ENCODE results near the gene FIBCD1. TPM values are rescaled to one million over a fixed set of nuclear protein-coding genes. Genes with fewer than 3 reads are reported as not detected.

FIBCD1 gene
- total RNA-seq, 1 donor, result 5.1 TPM

GRCh38 chr9:130952065-130952762, 13.2 kb upstream of the FIBCD1 start:
- H2AFZ ChIP-seq (ENCODE audit: low read length), result no peak overlapping the region
- H4K20me1 ChIP-seq (ENCODE audit: insufficient read depth, low read length), result no peaks in the 10 kb centered on the region
- no peak overlapping the region for H3K4me3 ChIP-seq (ENCODE audit: insufficient read depth, low read length)
- H3K27me3 ChIP-seq (ENCODE audit: insufficient read depth, low read length), result peaks cover 29% of the 10 kb centered on the region
- H3K27ac ChIP-seq (ENCODE audit: low read depth, low read length), result no peak overlapping the region
- no peaks in the 10 kb centered on the region for H3K36me3 ChIP-seq (ENCODE audit: insufficient read depth, low read length)
- DNase-seq (ENCODE audit: insufficient read length, low spot score, missing footprints), result peak; percentile 27
- no peak overlapping the region for H3K4me2 ChIP-seq (ENCODE audit: insufficient read depth, low read length)
- H3K79me2 ChIP-seq (ENCODE audit: insufficient read depth, low read length), result no peaks in the 10 kb centered on the region
- no peak for TF ChIP-seq CTCF (IDR thresholded peaks at IDR 0.05; ENCODE audit: extremely low read depth, low read depth, low read length)
- peaks cover 4% of the 10 kb centered on the region for H3K9me3 ChIP-seq (ENCODE audit: low read depth, low read length)
- H3K4me1 ChIP-seq (ENCODE audit: insufficient read depth, low read length), result no peaks in the 10 kb centered on the region

GRCh38 chr9:130950039-130950311, 10.9 kb upstream of the FIBCD1 start:
- Histone ChIP-seq H3K4me2 (ENCODE audit: insufficient read depth, low read length) (no peak overlapping the region), H3K27ac (ENCODE audit: low read depth, low read length) (no peak overlapping the region), H4K20me1 (ENCODE audit: insufficient read depth, low read length) (no peaks in the 10 kb centered on the region), H3K9me3 (ENCODE audit: low read depth, low read length) (peaks cover 4% of the 10 kb centered on the region), H3K27me3 (ENCODE audit: insufficient read depth, low read length) (peaks cover 13% of the 10 kb centered on the region), H3K36me3 (ENCODE audit: insufficient read depth, low read length) (no peaks in the 10 kb centered on the region), H2AFZ (ENCODE audit: low read length) (no peak overlapping the region), H3K79me2 (ENCODE audit: insufficient read depth, low read length) (no peaks in the 10 kb centered on the region), H3K4me1 (ENCODE audit: insufficient read depth, low read length) (no peaks in the 10 kb centered on the region), H3K4me3 (ENCODE audit: insufficient read depth, low read length) (no peak overlapping the region)
- DNase-seq (ENCODE audit: insufficient read length, low spot score, missing footprints), result peak; percentile 59
- TF ChIP-seq CTCF (IDR thresholded peaks at IDR 0.05; ENCODE audit: extremely low read depth, low read depth, low read length), result no peak

- peaks cover 4% of the 10 kb centered on the region for H3K9me3 ChIP-seq (ENCODE audit: low read depth, low read length)
- no peak overlapping the region for H3K4me2 ChIP-seq (ENCODE audit: insufficient read depth, low read length)
- no peak overlapping the region for H3K4me3 ChIP-seq (ENCODE audit: insufficient read depth, low read length)
- no peaks in the 10 kb centered on the region for H3K36me3 ChIP-seq (ENCODE audit: insufficient read depth, low read length)
- no peak overlapping the region for H3K27ac ChIP-seq (ENCODE audit: low read depth, low read length)
- H3K27me3 ChIP-seq (ENCODE audit: insufficient read depth, low read length), result peaks cover 17% of the 10 kb centered on the region
- no peaks in the 10 kb centered on the region for H3K4me1 ChIP-seq (ENCODE audit: insufficient read depth, low read length)
- no peak for TF ChIP-seq CTCF (IDR thresholded peaks at IDR 0.05; ENCODE audit: extremely low read depth, low read depth, low read length)
- peak; percentile 53 for DNase-seq (ENCODE audit: insufficient read length, low spot score, missing footprints)
- H4K20me1 ChIP-seq (ENCODE audit: insufficient read depth, low read length), result no peaks in the 10 kb centered on the region
- no peak overlapping the region for H2AFZ ChIP-seq (ENCODE audit: low read length)
- H3K79me2 ChIP-seq (ENCODE audit: insufficient read depth, low read length), result no peaks in the 10 kb centered on the region
These were observed 10.4 kb upstream of the FIBCD1 start for GRCh38 chr9:130949188-130950038.

- H3K27me3 ChIP-seq (ENCODE audit: insufficient read depth, low read length), result peaks cover 21% of the 10 kb centered on the region
- H3K36me3 ChIP-seq (ENCODE audit: insufficient read depth, low read length), result no peaks in the 10 kb centered on the region
- no peak overlapping the region for H3K27ac ChIP-seq (ENCODE audit: low read depth, low read length)
- no peak for TF ChIP-seq CTCF (IDR thresholded peaks at IDR 0.05; ENCODE audit: extremely low read depth, low read depth, low read length)
- no peak overlapping the region for H2AFZ ChIP-seq (ENCODE audit: low read length)
- H4K20me1 ChIP-seq (ENCODE audit: insufficient read depth, low read length), result no peaks in the 10 kb centered on the region
- H3K4me2 ChIP-seq (ENCODE audit: insufficient read depth, low read length), result no peak overlapping the region
- H3K79me2 ChIP-seq (ENCODE audit: insufficient read depth, low read length), result no peaks in the 10 kb centered on the region
- H3K9me3 ChIP-seq (ENCODE audit: low read depth, low read length), result peaks cover 4% of the 10 kb centered on the region
- H3K4me3 ChIP-seq (ENCODE audit: insufficient read depth, low read length), result no peak overlapping the region
- H3K4me1 ChIP-seq (ENCODE audit: insufficient read depth, low read length), result no peaks in the 10 kb centered on the region
- peak; percentile 53 for DNase-seq (ENCODE audit: insufficient read length, low spot score, missing footprints)
These were observed 9.2 kb upstream of the FIBCD1 start for GRCh38 chr9:130948266-130948665.
